MCF 10A (cell line): Measurements from ENCODE around the gene SLC49A3. TPM values are rescaled to one million over a fixed set of nuclear protein-coding genes. Genes with fewer than 3 reads are reported as not detected.

Experiments used
- BruUV-seq: library from RNA; stranded (reverse); fragments of 400-500 nt; replicated peaks from 2 replicates; lab custom pipeline; 2021; lab: Mats Ljungman, UMichigan
- CTCF ChIA-PET: fragments of 300-600 bp; sonication (Branson Sonifier 250); formaldehyde crosslinking; extraction: SDS; loops from one replicate; lab custom pipeline; 2021; ENCODE audit warnings: antibody characterized with exemption, inconsistent platforms; lab: Yijun Ruan, JAX
- POLR2A ChIA-PET: fragments of 300-600, 350-650 bp; sonication (Branson Sonifier 250); formaldehyde crosslinking; extraction: SDS; loops from one replicate; lab custom pipeline; 2020; ENCODE audit warnings: antibody characterized with exemption, inconsistent platforms; lab: Yijun Ruan, JAX
- DNase-seq: peaks from one replicate; pipeline ENCODE4 v3.0.0-alpha.2; 2018; ENCODE audit not compliant: unreplicated experiment
- H3K27ac Mint-ChIP-seq: one replicate; pipeline ENCODE4 v1.8.0; 2022; ENCODE audit warnings: mild to moderate bottlenecking, low read depth, mixed read lengths; ENCODE audit not compliant: unreplicated experiment
- H3K27me3 Mint-ChIP-seq: one replicate; pipeline ENCODE4 v1.8.0; 2022; ENCODE audit warnings: mixed read lengths; ENCODE audit not compliant: insufficient read depth, unreplicated experiment
- H3K36me3 Mint-ChIP-seq: one replicate; pipeline ENCODE4 v1.8.0; 2022; ENCODE audit warnings: mild to moderate bottlenecking, moderate library complexity, mixed read lengths; ENCODE audit not compliant: insufficient read depth, unreplicated experiment
- H3K4me1 Mint-ChIP-seq: one replicate; pipeline ENCODE4 v1.8.0; 2022; ENCODE audit warnings: mixed read lengths; ENCODE audit not compliant: insufficient read depth, unreplicated experiment
- H3K4me3 Mint-ChIP-seq: one replicate; pipeline ENCODE4 v1.8.0; 2022; ENCODE audit warnings: mild to moderate bottlenecking, moderate library complexity, mixed read lengths; ENCODE audit not compliant: unreplicated experiment
- H3K9me3 Mint-ChIP-seq: one replicate; pipeline ENCODE4 v1.8.0; 2022; ENCODE audit warnings: mixed read lengths; ENCODE audit not compliant: unreplicated experiment
- intact Hi-C: fragments of 100-400 bp; cut with micrococcal nuclease; formaldehyde crosslinking; loops from 2 replicates; pipeline ENCODE4 v1.14.1; 2022
- total RNA-seq: library from RNA; stranded (reverse); gene quantifications from 2 replicates; pipeline ENCODE4 v1.2.3, GENCODE V29; 2022
- TF ChIP-seq, protein P1 (sequence below): fragments of 200-600 bp; IDR thresholded peaks from one replicate; pipeline ENCODE4 v1.8.0; 2022; ENCODE audit warnings: antibody characterized with exemption, mild to moderate bottlenecking; ENCODE audit not compliant: unreplicated experiment

SLC49A3 gene
- total RNA-seq, 1 experiment from 2014 or later: not detected

- TF ChIP-seq, protein P1, sequence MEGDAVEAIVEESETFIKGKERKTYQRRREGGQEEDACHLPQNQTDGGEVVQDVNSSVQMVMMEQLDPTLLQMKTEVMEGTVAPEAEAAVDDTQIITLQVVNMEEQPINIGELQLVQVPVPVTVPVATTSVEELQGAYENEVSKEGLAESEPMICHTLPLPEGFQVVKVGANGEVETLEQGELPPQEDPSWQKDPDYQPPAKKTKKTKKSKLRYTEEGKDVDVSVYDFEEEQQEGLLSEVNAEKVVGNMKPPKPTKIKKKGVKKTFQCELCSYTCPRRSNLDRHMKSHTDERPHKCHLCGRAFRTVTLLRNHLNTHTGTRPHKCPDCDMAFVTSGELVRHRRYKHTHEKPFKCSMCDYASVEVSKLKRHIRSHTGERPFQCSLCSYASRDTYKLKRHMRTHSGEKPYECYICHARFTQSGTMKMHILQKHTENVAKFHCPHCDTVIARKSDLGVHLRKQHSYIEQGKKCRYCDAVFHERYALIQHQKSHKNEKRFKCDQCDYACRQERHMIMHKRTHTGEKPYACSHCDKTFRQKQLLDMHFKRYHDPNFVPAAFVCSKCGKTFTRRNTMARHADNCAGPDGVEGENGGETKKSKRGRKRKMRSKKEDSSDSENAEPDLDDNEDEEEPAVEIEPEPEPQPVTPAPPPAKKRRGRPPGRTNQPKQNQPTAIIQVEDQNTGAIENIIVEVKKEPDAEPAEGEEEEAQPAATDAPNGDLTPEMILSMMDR: no peak
- Mint-ChIP-seq H3K27me3 (no peaks in the 10 kb centered on the region), H3K4me1 (no peaks in the 10 kb centered on the region), H3K27ac (no peak overlapping the region), H3K4me3 (no peak overlapping the region), H3K9me3 (no peaks in the 10 kb centered on the region), H3K36me3 (peaks cover 15% of the 10 kb centered on the region)
- DNase-seq: no peak
- CTCF ChIA-PET: interaction anchor here (0.6 kb wide), 1 partner anchor 186 kb away, joined by 3 read pairs; no protein-coding TSS in a partner anchor
- POLR2A ChIA-PET: no interaction called here
- BruUV-seq: no TSS peak
- intact Hi-C loops: no loop called here
Measured at GRCh38 chr4:666822-667544, 22.0 kb downstream of the SLC49A3 start.

DNA sequence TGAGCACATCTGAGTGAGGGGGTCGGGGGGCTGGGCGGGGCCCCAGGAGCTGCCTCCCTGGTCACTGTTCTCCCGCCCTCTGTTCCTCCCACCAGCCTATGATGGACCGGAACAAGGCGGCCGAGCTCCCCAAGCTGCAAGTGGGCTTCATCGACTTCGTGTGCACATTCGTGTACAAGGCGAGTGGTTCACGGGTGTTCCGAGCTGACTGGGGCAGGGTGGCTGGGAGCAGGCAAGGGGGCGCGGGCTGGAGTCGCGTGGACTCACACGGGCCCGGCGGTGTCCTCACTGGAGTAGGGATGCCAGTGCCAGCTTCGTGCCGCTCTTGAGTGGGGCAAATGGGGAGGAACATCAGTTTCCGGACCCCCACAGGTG is 22.5 kb downstream of the SLC49A3 start:
- DNase-seq: no peak
- BruUV-seq: no TSS peak
- TF ChIP-seq, protein P1: no peak
- POLR2A ChIA-PET: no interaction called here
- H3K4me3 Mint-ChIP-seq: no peak overlapping the region
- H3K4me1 Mint-ChIP-seq: no peaks in the 10 kb centered on the region
- H3K27ac Mint-ChIP-seq: no peak overlapping the region
- peaks cover 10% of the 10 kb centered on the region for H3K36me3 Mint-ChIP-seq
- CTCF ChIA-PET: no interaction called here
- no peaks in the 10 kb centered on the region for H3K27me3 Mint-ChIP-seq
- intact Hi-C loops: no loop called here
- no peaks in the 10 kb centered on the region for H3K9me3 Mint-ChIP-seq

DNA sequence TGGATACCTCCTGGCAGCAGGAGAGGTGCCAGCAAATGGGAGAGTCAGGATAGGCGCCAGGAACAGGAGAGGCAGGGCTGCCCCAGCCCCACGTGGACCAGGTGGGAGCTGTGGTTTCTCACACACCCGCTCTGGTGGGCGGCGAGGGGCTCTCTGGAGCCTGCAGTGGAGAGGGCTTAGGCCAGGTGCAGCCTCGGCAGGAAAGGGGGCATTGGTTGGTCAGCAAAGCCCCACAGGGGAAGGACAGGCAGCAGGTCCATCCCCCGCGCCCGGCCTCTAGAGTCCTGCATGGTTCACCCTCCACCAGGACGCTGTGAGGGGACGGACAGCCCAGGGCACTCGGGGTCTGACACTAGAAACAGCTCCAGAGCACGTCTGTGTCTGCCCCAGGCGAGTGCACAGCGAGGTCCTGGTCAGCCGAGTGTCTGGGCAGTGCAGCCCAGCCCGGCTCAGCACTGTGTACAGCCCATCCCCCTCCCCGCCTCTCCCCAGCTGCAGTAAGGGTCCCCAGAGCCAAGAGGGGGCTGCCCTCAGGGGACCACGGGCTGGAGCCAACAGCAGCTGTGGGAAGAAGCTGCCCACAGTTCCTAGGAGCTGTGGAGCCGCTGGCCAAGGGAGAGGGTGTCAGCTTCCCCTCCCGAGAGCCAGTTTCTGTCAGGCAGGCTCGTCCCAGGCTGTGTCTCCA is 23.1 kb downstream of the SLC49A3 start:
- Mint-ChIP-seq H3K27me3 (no peaks in the 10 kb centered on the region), H3K9me3 (peaks cover 4% of the 10 kb centered on the region), H3K36me3 (peaks cover 4% of the 10 kb centered on the region), H3K4me1 (no peaks in the 10 kb centered on the region), H3K4me3 (no peak overlapping the region), H3K27ac (peak overlapping the region; percentile 58)
- DNase-seq: no peak
- intact Hi-C loops: no loop called here
- ChIA-PET CTCF (no interaction called here), POLR2A (no interaction called here)
- no TSS peak for BruUV-seq
- TF ChIP-seq, protein P1: no peak

DNA sequence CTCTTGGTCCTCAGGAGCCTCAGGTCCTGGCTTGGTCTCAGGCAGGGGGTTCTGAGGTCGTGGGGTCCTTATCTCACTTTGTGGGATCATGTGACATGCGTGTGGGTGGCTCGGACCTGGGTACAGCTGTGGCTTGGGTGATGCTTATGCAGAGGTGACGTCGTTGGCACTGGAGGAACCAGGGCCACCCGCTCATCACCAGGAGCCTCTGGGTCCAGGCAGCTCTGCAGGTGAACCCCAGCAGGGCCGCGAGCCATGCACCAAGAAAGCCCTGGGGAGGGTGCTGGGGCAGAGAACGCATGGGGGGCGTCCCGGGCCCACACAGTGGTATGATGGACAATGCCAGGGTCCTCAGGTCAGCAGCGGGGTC is 23.6 kb downstream of the SLC49A3 start:
- Mint-ChIP-seq H3K4me3 (no peak overlapping the region), H3K27ac (peak overlapping the region; percentile 58), H3K27me3 (no peaks in the 10 kb centered on the region), H3K4me1 (no peaks in the 10 kb centered on the region), H3K9me3 (peaks cover 9% of the 10 kb centered on the region), H3K36me3 (no peaks in the 10 kb centered on the region)
- ChIA-PET CTCF (no interaction called here), POLR2A (interaction anchor here (0.7 kb wide), 1 partner anchor 8 kb away, joined by 3 read pairs; no protein-coding TSS in a partner anchor)
- no TSS peak for BruUV-seq
- TF ChIP-seq, protein P1: no peak
- no peak for DNase-seq
- intact Hi-C loops: no loop called here
